NCI-H345 treated with DMSO at 0.1 percent for 48 hours (cell line): ENCODE measurements around the gene SPO11.

Source experiments
- DNase-seq: peaks from one replicate; lab custom pipeline; 2025; ENCODE audit not compliant: unreplicated experiment; lab: John Stamatoyannopoulos, UW

Gene SPO11

DNA sequence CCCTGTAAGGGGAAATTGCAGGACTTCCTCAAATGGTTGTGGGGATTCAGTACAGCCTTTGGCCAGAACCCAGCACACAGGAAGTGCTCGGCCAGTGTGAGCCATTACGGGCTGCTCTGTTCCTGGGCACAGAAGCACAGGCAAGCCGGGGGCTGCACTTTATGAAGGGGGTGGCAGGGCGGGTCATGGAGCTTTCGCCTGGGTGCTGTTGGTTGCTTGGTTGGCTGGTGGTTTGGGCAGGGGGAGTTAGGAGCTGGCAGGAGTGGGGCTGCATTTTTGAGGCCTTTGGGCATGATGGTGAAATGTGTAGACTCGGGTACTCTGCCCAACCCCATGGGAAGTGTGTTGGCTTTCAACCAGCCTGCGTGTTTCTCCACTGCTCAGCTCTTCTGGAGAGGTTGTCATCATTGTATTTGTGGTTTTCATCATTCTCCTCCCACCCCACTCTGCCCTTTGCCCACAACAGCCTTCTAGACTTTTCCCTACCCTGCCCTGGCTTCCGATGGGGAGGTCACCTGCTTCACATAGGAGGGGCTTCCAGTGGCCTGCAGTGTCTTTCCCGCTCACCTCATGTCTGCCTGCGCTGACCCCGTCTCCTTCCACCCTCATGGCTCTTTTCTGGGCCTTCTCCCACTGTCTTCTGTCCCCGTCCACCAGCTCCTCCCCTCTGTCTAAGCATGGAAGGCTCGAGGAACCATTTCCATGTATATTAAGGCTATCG, 45.5 kb downstream of the SPO11 start:
- DNase-seq: no peak

DNA sequence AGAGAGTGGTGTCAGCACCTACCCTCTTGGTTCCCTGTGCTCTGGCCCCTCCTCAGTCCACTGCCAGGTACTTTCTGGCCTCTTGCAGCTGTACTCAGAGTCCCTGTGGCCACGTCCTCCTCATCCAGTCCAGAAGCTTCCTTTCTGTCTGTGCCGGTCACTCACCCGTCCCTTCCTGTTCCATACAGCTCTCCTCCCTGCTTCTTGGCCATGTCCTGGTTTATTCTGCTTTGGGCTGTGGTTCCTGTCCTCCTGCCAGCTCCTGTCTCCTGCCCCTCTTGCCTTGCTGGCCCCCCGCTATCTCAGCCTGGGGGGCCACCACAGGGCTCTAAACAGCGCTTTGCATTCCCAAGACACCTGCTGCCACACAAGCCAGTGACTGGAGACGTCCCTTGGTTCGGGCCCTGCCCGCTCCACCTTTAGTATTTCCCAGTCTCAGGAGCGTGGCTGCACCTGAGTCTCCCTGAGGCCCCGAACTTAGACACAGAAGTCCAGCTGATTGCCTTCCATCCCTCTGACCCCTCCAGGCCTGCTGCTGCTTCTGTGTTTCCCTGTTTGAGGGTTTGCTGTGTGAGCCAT, 46.1 kb downstream of the SPO11 start:
- DNase-seq: no peak

DNA sequence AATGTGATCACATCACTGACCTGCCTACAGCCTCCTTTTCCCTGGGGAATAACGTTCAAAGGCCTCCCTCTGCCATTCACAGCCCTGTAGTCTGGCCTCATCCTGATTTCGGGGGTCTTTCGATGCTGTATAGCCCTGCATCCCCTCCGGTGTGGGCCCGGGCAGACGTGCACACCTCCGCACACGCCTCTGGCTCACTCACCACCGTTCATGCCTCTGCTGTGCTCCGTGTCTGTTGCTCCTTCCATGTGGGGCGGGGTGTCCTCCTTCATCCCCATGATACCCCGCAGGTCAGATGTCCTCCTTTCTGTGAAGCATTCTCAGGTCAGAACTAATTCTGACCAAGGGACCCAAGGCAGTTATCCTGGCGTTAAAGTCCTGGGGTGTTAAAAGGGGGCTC, 47.7 kb downstream of the SPO11 start:
- no peak for DNase-seq

DNA sequence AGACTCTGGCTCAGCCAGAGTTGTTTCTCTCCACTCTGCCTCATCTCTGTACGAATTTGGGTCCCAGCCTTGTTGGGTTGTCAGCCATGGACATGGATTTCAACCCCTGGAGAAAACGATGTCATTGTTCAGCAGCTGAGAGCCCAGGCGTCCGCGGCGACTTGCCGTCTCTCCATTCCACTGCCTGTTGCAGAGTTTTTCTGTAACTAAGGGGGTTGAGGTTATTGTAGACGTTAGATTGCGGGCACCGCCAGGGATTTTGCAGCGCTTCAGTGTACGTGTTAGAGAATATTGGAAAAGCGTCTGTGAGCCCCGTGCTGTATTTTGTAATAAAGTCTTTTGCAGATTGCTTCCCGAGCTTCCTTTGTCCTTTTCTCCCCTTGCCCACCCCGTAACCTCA, 48.5 kb downstream of the SPO11 start:
- no peak for DNase-seq

DNA sequence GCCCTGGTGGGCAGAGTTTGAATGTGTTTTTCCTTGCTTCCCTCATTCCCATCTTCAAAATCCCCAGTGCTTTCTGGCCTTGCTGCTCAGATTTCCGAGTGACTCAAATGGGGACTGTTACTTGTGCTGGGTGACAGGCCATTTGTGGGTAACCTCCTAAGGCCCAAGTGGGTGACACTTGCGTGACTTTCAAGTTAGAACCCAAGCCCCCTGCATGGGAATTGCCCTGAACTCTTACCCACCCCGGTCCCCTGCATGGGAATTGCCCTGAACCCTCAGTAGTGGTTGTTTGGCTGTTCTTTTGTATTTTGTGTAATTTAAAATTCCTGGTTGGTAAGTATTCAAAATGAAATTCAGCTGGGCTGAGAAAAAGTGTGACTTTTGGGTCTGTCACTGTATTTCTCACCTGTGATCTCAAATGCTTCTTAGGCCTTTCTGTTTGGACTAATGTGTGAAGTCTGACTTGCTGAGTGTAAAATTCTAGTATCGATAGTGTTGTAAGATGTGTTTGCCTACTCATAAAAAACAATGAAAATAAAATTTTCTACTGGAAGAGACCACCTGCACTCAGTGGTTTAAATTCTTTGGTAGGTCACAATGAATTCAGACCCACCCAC, 49.2 kb downstream of the SPO11 start:
- no peak for DNase-seq

DNA sequence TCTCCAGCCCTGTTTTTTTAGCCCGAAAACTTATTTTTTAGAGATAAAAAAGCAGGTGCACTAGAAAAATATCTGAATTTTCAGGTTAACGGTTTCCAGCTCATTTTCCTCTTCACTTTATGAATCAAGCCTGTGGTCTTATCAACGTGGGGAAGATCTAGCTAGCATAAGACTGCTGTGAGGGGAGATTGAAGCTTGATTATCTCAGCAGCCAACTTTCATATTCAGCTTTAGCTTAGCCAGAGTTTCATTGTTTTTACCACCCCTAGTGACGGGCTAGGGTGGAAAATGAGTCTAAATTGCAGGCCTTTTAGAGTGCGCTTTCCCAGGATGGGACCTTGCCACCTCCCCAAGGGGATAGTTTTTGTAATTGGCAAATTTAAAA, 49.7 kb downstream of the SPO11 start:
- DNase-seq: no peak

DNA sequence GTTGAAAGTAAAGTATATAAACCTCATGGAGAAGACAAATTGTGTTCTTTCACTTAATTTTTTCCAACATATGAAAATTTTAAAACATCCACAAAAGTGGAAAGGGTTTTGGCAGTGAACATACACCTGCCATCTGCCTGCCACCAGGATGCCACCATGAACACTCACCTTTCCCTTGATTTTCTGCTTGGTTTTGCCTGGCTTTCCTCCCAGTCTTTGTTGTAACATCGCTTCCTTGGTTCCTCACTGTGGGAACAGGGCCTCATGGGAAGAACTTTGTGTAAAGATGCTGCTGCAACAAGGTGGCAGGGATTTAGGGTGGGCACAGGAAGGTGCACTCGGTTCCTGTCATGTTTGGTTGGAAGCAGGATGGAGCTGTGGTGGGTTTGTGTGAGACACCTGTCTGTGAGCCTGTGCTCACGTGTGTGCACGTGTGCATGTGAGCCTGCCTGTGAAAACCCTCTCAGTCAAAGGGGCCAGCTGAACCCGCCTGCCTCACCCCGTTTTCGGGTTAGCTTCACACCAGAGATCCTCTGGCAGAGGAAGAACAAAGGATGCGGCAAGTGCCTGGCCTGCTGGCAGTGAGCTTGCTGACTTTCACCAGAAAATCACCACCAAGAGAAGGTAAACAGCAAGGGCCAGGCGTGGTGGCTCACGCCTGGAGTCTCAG, 50.6 kb downstream of the SPO11 start:
- no peak for DNase-seq

DNA sequence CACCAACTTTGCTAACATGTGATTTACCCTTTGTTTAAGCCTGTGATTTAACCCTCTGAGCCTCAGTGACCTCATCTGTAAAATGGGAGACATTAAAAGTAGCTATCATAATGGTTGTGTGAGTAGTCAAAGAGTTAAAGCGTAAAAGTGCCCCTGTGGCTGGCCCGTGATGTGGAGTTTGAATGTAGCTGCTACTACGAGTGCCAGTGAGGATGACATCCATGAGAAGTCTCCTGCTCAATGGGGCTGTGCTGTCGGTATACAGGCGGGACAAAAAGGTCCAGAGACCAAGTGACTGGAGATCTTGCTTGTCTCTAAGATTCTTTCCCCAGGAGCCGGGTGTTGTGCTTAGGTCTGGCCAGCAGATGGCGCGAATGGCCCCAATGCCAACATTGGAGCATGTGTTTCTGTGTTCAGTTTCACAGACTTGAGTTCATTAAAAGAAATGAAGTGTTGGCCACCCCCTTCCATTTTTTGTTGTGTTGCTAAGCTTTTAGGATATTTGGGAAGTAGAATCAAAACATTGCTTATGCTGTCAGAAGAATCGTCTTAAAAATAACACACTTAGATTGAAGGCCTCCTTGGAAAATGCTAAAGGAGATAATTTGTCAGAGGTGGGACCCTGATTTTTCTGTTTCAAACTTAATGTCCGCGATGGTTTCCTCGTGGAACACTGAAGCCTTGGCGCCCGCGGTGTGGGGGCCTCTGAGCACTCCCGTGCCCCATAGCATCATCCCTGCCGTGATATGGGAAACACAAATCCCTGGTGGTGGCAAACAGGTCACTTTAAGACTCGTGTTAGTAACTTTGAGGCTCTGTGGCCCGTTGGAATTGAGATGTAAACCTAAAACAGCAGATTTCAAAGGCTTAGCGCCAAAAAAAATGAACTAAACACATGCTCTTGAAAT, 52.2 kb downstream of the SPO11 start:
- DNase-seq: peak; percentile 61

DNA sequence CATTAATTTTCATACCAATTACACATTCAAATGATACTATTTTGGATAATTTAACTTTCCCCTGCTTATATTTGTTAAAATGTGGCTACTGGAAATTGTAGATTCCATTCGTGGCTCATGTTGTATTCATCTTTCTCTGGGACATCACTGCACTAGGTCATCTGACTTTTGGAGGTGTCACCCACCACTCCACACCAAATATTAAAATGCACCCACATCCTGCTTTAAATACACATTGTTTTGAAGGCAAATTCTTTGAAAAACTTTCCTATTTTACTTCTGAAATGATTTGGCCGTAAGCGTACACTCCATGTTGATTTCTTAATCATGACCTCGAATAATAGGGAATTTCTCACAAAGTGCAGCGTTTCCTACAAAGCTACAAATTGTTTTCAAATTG, 52.9 kb downstream of the SPO11 start:
- DNase-seq: no peak

DNA sequence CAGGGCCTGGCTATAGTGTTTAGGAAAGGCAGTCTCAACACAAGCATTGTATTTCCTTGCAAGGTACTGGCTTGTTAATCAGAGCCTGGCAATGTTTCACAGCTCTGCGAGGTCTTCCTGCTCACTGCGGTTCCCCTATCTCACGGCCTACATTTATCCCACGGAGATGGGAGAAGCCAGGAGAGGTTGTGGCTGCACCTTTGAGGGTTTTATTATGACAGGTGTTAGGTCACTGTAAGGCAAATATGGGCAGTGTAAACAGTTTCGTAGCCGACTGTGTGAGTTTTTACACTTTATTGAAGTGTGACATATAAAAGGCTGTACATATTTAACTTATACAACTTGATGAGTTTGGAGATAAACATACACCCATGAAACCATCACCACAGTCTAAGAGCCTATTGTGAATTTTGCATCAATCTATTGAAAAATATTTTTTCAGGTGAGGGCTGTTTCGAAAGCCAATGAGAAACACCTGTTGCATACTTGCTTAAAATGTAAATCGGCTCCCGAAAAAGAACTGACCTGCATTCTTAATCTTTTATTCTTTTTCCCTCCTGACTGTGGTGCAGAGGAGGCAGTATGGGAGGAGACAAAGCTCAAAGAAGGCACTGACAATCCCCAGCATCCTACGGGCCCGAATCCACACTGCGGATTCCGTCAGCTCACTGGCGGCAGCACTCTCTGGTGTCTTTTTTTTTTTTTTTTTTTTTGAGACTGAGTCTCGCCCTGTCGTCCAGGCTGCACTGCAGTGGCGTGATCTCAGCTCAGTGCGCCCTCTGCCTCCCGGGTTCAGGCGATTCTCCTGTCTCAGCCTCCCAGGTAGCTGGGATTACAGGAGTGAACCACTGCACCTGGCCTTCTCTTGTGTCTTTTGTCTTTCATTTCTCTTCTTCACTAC, 54.1 kb downstream of the SPO11 start:
- peak; percentile 66 for DNase-seq

DNA sequence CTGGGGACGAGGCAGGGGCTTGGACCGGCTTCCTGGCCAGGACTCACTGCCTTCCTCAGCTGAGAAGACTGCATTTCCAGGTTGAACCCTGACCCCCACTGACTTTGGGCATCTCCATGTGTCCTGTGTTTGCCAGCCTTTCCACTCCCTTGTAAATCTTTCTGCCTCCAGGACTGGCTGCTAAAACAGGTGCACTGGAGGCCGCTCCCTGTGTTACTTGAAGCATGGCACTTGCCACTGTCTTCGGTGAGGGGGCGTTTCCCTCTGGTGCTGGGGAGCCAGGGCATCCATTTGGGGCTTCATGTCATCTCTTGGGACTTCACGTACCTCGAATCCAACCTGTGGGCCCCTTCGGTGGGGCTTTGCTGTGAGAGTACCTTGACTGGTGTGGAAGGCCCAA, 54.9 kb downstream of the SPO11 start:
- no peak for DNase-seq

DNA sequence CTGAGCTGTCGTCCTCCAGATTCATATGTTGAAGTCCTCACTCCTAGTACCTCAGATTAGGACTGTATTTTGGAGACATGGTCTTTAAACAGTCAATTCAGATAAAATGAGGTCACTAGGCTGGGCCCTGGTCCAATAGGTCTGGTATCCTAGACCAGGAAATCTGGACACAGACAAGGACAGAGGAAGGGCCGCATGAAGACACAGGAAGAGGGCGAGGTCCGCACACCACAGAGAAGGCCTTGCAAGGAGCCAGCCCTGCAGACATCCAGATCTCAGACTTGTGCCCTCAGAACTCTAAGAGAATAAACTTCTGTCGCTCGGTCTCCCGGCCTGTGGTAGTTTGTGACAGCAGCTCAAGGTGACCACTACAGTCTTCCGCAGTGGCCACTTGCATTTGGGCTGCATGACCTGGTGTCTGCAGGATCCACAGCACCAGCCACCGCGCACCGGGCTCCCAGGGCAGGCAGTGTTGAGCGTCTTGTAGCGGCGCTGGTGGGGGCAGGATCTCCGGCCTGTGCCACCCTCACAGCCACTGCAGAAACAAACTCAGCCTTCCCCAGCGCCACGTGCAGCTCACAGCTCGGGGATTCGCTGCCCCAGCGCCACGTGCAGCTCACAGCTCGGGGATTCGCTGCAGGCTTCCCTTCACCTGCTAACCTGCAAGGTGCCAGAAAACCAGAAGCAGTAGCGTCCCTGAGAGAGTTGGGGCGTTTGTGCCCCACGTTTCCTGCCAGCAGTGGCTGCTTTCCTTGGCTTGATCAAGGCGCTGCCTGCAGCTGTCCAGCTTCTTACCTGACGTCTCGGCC, 55.6 kb downstream of the SPO11 start:
- DNase-seq: no peak

DNA sequence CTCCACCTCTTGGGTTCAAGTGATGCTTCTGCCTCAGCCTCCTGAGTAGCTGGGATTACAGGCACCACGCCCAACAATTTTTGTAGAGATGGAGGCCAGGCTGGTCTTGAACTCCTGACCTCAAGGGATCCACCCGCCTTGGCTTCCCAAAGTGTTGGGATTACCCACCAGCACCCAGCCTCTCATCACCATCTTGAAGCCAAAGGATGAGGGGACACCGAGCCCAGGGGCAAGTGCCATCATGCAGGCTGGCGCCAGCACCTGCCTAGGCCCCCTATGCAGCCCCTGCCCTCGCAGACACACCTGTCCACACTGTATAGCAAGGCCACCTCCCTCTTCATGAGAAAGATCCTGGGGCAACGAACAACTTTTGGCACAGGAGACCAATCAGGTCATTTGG, 56.3 kb downstream of the SPO11 start:
- DNase-seq: no peak

DNA sequence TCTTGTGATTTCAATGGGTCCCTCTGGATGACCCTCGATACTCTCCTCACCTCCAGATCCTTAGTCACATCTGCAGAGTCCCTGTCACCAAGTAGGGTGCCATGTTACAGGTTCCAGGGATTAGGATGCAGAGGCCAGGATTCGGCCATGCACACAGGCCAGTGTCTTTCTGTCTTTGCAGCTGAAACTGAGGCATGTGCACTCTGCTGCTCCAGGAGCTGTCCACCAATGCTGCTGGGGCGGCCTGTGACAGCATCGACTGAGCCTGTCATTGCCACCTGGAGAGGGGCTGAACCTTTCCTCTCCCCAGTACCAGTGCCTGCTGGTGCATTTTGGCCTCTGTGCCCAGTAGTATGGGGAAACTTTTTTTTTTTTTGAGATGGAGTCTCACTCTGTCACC, 57.2 kb downstream of the SPO11 start:
- no peak for DNase-seq

DNA sequence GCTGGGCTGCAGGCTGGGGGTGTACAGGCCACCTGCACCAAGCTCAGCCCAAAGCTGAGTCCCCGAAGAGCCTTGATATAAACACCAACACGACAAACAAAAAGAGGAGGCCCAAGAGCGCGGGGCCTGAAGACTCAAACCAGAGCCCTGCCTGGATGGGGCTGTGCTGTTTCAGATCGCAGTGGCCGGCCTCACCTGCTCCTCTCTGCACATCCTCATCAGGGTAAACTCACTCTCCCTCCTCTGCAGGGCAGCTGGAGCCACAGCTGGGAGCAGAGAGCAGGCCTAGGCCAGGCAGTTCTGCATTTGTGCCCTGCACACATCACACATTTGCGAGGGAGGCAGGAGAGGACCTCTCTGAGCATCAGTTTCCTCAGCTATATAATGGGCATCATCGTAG, 57.9 kb downstream of the SPO11 start:
- DNase-seq: no peak

DNA sequence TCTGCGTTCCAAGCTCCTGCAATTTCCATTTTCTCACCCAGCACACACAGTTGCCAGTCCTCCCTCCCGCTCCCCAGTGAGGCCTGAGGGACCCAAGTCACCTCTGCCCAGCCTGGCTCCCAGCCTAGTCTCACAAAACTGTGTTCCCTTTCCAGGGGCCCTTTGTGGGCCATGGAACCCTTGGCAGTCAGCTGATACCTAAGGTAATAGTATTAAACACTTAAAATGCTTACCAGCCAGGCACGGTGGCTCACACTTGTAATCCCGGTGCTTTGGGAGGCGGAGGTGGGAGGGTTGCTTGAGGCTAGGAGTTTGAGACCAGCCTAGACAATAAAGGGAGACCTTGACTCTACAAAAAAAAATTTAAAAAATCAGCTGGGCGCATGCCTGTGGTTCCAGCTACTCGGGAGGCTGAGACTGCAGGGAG, 58.4 kb downstream of the SPO11 start:
- no peak for DNase-seq

DNA sequence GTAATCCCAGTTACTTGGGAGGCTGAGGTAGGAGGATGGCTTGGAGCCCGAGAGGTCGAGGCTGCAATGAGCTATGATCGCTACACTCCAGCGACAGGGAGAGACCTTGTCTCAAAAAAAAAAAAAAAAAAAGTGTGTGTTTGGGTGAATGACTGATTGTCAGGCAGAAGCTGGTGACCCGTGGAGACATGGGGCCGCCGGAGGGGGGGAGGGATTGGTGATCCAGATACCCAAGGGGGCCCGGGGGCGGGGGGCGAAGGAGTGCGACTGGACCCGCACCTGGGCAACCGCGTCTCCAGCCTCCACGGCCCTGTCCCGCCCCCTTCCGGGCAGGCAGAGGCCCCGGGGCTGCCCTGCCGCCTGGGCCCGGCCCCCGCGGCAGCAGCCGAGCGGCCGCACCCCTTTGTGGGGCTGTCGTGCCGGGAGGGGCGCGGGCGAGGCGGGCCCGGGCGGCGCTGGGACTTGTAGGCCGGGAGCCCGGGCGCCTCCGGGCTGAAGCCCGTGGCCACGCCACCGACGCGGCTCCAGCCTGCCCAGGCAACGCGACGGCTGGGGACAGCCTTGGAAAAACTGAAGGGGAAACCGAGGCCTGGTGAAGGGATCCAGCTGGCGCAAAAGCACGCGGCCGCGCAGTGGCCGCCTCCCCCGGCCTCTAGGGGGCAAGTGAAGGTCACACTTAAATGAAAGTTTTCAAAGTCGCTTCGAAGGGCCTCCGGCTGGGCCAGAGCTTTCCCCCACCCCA, 59.5 kb downstream of the SPO11 start:
- no peak for DNase-seq
